ENCODE measurements around the gene ARG2. TPM values are rescaled to one million over a fixed set of nuclear protein-coding genes. Genes with fewer than 3 reads are reported as not detected.

The ARG2 gene
- total RNA-seq, 3 donors from 2014 or later (not counting 1 experiment from before 2014, with no cell fraction given), result 1.2 to 7.4 (median 1.4) TPM

DNA sequence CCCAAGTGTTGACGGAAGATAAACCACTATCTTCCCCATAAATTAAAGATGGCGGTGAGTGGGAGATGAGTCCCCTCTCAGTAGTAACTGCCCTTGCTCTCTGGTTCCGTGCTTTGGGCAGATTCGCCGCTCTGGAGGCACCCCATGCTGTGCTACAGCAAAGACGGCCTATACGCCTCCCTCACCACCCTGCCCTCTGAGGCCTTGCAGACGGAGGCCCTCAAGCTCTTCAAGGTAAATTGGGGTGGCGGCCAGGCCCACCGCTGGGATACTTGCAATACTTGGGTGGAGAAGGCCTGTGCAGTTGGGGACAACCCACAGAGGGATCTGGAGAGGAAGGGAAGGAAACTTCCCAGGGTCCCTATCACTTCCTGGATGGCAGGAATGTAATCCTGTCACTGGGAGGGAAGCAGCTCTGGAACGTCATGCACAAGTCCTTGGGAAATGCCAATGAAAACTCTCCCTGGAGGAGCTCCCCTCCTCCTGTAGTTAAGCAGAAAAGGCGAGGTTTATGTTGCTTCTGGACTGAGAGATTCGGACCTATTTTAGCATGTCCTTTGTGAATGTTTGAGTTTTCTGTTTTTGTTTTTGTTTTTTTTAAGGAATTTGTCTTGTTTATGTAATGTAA lies 42.4 kb upstream of the ARG2 start:
- intact Hi-C loops (cut with micrococcal nuclease), result no loop called here
- WGBS (ENCODE audit: insufficient coverage), result 86% methylated on average over 13 of the region's 13 CpGs
- Histone ChIP-seq H3K4me1 (ENCODE audit: control insufficient read depth, insufficient read depth, low read length) (no peaks in the 10 kb centered on the region), H3K9me3 (ENCODE audit: control insufficient read depth, insufficient read depth, low read length) (no peaks in the 10 kb centered on the region), H3K36me3 (ENCODE audit: control insufficient read depth, insufficient read depth, low read length) (no peaks in the 10 kb centered on the region), H3K4me3 (ENCODE audit: low read length) (no peak overlapping the region), H3K27me3 (ENCODE audit: control insufficient read depth, insufficient read depth, low read length) (no peaks in the 10 kb centered on the region), H3K27ac (ENCODE audit: low read length) (no peak overlapping the region)
- no peak for DNase-seq
- H3K27ac Mint-ChIP-seq, result no peak overlapping the region
- H3K27me3 Mint-ChIP-seq (ENCODE audit: low read depth in 2 of 2), result peaks cover 0 to 3% of the 10 kb centered on the region in 2 donors
- H3K36me3 Mint-ChIP-seq, result no peaks in the 10 kb centered on the region
- TF ChIP-seq, protein P1, sequence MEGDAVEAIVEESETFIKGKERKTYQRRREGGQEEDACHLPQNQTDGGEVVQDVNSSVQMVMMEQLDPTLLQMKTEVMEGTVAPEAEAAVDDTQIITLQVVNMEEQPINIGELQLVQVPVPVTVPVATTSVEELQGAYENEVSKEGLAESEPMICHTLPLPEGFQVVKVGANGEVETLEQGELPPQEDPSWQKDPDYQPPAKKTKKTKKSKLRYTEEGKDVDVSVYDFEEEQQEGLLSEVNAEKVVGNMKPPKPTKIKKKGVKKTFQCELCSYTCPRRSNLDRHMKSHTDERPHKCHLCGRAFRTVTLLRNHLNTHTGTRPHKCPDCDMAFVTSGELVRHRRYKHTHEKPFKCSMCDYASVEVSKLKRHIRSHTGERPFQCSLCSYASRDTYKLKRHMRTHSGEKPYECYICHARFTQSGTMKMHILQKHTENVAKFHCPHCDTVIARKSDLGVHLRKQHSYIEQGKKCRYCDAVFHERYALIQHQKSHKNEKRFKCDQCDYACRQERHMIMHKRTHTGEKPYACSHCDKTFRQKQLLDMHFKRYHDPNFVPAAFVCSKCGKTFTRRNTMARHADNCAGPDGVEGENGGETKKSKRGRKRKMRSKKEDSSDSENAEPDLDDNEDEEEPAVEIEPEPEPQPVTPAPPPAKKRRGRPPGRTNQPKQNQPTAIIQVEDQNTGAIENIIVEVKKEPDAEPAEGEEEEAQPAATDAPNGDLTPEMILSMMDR (IDR thresholded peaks at IDR 0.05), result no peak
- H3K9me3 Mint-ChIP-seq, result no peaks in the 10 kb centered on the region
- no peak overlapping the region for H3K4me3 Mint-ChIP-seq
- no peaks in the 10 kb centered on the region for H3K4me1 Mint-ChIP-seq
- ATAC-seq, result no peak

DNA sequence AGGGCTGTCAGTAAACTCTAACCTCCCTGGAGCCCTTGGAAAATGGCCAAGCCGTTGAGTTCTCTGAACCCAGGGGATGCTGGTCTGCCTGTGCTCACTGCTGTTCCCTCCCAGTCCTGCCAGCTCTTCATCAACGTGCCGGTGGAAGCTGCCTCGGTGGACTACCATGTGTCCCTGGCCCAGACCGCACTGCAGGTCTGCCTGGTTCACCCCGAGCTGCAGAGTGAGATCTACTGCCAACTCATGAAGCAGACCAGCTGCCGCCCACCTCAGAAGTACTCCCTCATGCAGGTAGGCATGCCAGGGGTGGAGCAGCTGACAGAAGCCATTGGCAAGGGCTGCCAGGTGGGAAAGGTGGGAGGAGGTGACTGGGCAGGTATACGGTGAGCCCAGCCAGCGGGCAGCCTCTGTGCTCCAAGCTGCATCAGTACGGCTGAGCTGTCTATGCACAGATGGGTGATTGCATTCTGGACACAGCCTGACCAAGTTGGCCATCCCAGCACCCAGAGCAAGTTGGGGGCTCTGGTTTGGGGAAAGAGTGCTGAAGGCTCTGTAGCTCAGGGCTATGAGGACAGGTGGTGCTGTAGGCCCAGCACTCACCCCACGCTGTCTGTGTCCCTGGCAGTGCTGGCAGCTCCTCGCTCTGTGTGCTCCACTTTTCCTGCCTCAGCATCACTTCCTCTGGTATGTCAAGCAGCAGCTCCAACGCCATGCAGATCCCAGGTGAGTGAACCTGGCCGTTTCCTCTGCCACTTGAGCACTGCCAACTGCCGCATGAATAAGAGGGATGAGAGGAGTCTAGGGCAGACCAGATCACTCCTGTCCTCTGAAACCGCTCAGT lies 41.6 kb upstream of the ARG2 start:
- no peak for DNase-seq

DNA sequence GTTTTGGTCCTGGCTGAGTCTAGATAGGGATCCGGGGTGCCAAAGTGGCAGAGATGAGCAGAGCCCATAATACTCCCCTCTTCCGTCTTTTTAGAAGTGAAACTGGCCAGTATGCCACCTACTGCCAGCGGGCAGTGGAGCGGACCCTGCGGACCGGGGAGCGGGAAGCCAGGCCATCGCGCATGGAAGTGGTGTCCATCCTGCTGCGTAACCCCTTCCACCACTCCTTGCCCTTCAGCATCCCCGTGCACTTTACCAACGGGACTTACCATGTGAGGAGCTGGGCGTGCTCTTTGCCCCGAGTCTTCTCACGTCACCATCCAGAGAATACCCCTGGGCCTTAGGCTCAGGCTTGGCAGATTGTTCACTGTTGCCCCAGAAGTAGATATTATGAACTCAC lies 40.7 kb upstream of the ARG2 start:
- Mint-ChIP-seq H3K27me3 (ENCODE audit: low read depth in 2 of 2) (no peaks in the 10 kb centered on the region), H3K27ac (no peak overlapping the region), H3K4me1 (no peaks in the 10 kb centered on the region), H3K9me3 (no peaks in the 10 kb centered on the region), H3K4me3 (no peak overlapping the region), H3K36me3 (no peaks in the 10 kb centered on the region)
- Histone ChIP-seq H3K9me3 (ENCODE audit: control insufficient read depth, insufficient read depth, low read length) (no peaks in the 10 kb centered on the region), H3K4me1 (ENCODE audit: control insufficient read depth, insufficient read depth, low read length) (no peaks in the 10 kb centered on the region), H3K27me3 (ENCODE audit: control insufficient read depth, insufficient read depth, low read length) (no peaks in the 10 kb centered on the region), H3K36me3 (ENCODE audit: control insufficient read depth, insufficient read depth, low read length) (no peaks in the 10 kb centered on the region), H3K4me3 (ENCODE audit: low read length) (no peak overlapping the region), H3K27ac (ENCODE audit: low read length) (no peak overlapping the region)
- intact Hi-C loops (cut with micrococcal nuclease), result no loop called here
- TF ChIP-seq, protein P1 (IDR thresholded peaks at IDR 0.05), result no peak
- ATAC-seq (no peak), DNase-seq (no peak)
- WGBS (ENCODE audit: insufficient coverage), result 75% methylated on average over 15 of the region's 15 CpGs

More for the DNA sequence above, 41.6 kb upstream of the ARG2 start:
- H3K9me3 ChIP-seq (ENCODE audit: control insufficient read depth, insufficient read depth, low read length), result no peaks in the 10 kb centered on the region
- no peaks in the 10 kb centered on the region for H3K27me3 Mint-ChIP-seq (ENCODE audit: low read depth in 2 of 2)
- WGBS (ENCODE audit: insufficient coverage), result 91% methylated on average over 16 of the region's 16 CpGs
- H3K4me1 ChIP-seq (ENCODE audit: control insufficient read depth, insufficient read depth, low read length), result no peaks in the 10 kb centered on the region
- H3K36me3 Mint-ChIP-seq, result no peaks in the 10 kb centered on the region
- no peaks in the 10 kb centered on the region for H3K36me3 ChIP-seq (ENCODE audit: control insufficient read depth, insufficient read depth, low read length)
- TF ChIP-seq, protein P1 (IDR thresholded peaks at IDR 0.05), result no peak
- H3K27ac ChIP-seq (ENCODE audit: low read length), result no peak overlapping the region
- H3K9me3 Mint-ChIP-seq, result no peaks in the 10 kb centered on the region
- no peak overlapping the region for H3K27ac Mint-ChIP-seq
- H3K4me1 Mint-ChIP-seq, result no peaks in the 10 kb centered on the region
- no peaks in the 10 kb centered on the region for H3K27me3 ChIP-seq (ENCODE audit: control insufficient read depth, insufficient read depth, low read length)
- H3K4me3 ChIP-seq (ENCODE audit: low read length), result no peak overlapping the region
- H3K4me3 Mint-ChIP-seq, result no peak overlapping the region
- intact Hi-C loops (cut with micrococcal nuclease), result no loop called here
- ATAC-seq, result no peak

Data from natural killer cell (primary cell).